Spleen (tissue), 11 donors: Measurements from ENCODE around the gene GLUL. TPM values are rescaled to one million over a fixed set of nuclear protein-coding genes. Genes with fewer than 3 reads are reported as not detected.
"Not testable (repeated sequence)": the region's sequence is repeated elsewhere in the genome, so short reads cannot be mapped to it uniquely, and the experiment has no call there.

Experiments
- DNase-seq: peaks from one replicate; pipeline ENCODE4 v3.0.0-alpha.2; 2020
- H3K27ac ChIP-seq, 8 donors: fragments of 200-600 bp; sonication (generic) in 7 of 8; 1 replicate in 4 of 8; 2 replicates in 4 of 8; pipeline versions ENCODE4 v1.5.0 to v1.8.0; 2016 to 2021; ENCODE audit warnings: inconsistent platforms in 4 of 8, mild to moderate bottlenecking in 4 of 8, moderate library complexity in 1 of 8
- H3K27me3 ChIP-seq, 7 donors: fragments of 200-600 bp; sonication (generic) in 6 of 7; replicated peaks in 1 of 7; 1 replicate in 4 of 7; 2 replicates in 3 of 7; pipeline versions ENCODE4 v1.5.0 to v1.8.0; 2016 to 2021; ENCODE audit warnings: inconsistent platforms in 3 of 7, mild to moderate bottlenecking in 1 of 7
- H3K36me3 ChIP-seq, 6 donors: fragments of 200-600 bp; sonication (generic) in 5 of 6; 1 replicate in 4 of 6; 2 replicates in 2 of 6; pipeline versions ENCODE4 v1.5.0 to v1.8.0; 2016 to 2021; ENCODE audit warnings: inconsistent platforms in 2 of 6
- H3K4me1 ChIP-seq, 6 donors: fragments of 200-600 bp; sonication (generic) in 5 of 6; 1 replicate in 3 of 6; 2 replicates in 3 of 6; pipeline versions ENCODE4 v1.5.0 to v1.8.0; 2016 to 2021; ENCODE audit warnings: inconsistent platforms in 3 of 6
- H3K4me3 ChIP-seq, 8 donors: fragments of 200-600 bp; sonication (generic) in 7 of 8; 1 replicate in 4 of 8; 2 replicates in 4 of 8; pipeline versions ENCODE4 v1.5.0 to v1.8.0; 2016 to 2021; ENCODE audit warnings: inconsistent platforms in 4 of 8, mild to moderate bottlenecking in 4 of 8, moderate library complexity in 2 of 8
- H3K9me3 ChIP-seq, 8 donors: fragments of 200-600 bp; sonication (generic) in 7 of 8; 1 replicate in 4 of 8; 2 replicates in 4 of 8; pipeline versions ENCODE4 v1.5.0 to v1.8.0; 2016 to 2021; ENCODE audit warnings: inconsistent platforms in 4 of 8
- POLR2A ChIP-seq, 3 donors: fragments of 450-650 bp; IDR thresholded peaks; one replicate each; pipeline ENCODE4 v1.5.1; 2017; ENCODE audit warnings: antibody characterized with exemption in 3 of 3, mild to moderate bottlenecking in 1 of 3
- POLR2AphosphoS5 ChIP-seq, 3 donors: sonication (generic); formaldehyde crosslinking; IDR thresholded peaks; one replicate each; pipeline ENCODE4 v1.5.1; 2017; ENCODE audit warnings: antibody characterized with exemption in 3 of 3
- WGBS, 5 donors: extraction: QIAGEN DNeasy Blood & Tissue Kit in 3 of 5; methylation state at CpG; one replicate each; pipeline versions ENCODE4 v1.1.5 to v1.1.7; 2013 to 2018; 5-methylcytosine and 5-hydroxymethylcytosine counted together
- intact Hi-C: fragments of 100-400 bp; cut with DNase I; formaldehyde crosslinking; loops from one replicate; pipeline ENCODE4 v1.15.0; 2023; ENCODE audit warnings: low total_unique reads
- polyA plus RNA-seq, 3 donors: library from polyadenylated mRNA; stranded (reverse); fragments of 200-250 nt; gene quantifications; one replicate each; pipeline ENCODE4 v1.2.1, GENCODE V29; 2013
- total RNA-seq, 7 donors: library from RNA; depleted of rRNA in 3 of 7; stranded (reverse); fragments of >200 nt in 3 of 7; fragmentation: NEBNext Ultra II Directional in 4 of 7; extraction: Animal tissue kit (Norgen Biotek cat#: 25700) in 4 of 7; gene quantifications; one replicate each; pipeline versions ENCODE4 v1.1.0 to v1.2.1, GENCODE V29; 2016 to 2021
- TF ChIP-seq, protein P1 (sequence below), 11 experiments: fragments of 200-600 bp in 7 of 11; fragments of 450-650 bp in 4 of 11; sonication (generic) in 4 of 11; IDR thresholded peaks in 8 of 11; conservative IDR thresholded peaks in 3 of 11; 1 replicate in 7 of 11; 2 replicates in 4 of 11; pipeline versions ENCODE4 v1.4.0 to v1.8.0; 2016 to 2021; ENCODE audit warnings: antibody characterized with exemption in 11 of 11, inconsistent platforms in 4 of 11, mild to moderate bottlenecking in 1 of 11
- donor health status: healthy with polysubstance abuse.
- donor health status: DM: no; HTN: no; CAD: no; lungs with moderate emphysema.
- donor health status: DM: no; HTN: no; CAD: no.
- donor health status: Bipolar disorder and iron deficiency.
- donor health status: healthy.
- donor health status: DM: no; HTN: no; CAD: no.
- donor health status: DM: yes; HTN: yes; CAD: no.

GLUL gene
- total and polyA plus RNA-seq, 10 donors: 113 to 2,370 (median 1,240) TPM

DNA sequence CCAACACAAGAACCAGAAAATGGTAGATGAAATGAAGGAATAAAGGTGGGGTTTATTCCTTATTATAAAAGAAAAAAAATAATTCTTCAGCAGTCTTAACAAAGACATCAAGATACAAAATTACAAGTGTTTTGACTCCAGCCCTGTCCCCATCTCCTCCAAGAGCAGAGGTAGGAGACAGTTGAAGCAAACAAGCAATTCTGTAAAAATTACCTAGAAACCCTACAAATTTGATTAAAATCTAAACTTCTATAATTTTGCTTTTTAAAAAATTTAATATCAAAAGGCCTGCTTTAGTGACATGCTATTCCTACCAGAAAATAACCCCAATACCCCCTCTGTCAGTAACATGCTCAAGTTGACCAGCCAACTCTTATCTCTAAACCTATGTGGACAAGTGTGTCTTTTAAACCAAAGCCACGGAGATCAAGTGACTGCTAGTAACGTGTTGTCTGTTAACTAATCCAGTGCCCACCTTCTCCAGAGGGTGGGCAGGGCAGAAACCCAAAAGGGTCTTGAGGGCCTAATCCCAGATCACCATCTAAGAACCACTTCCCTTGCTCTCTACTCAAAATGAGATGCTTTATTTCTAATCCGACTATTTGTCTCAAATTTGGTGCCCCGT, 8.4 kb downstream of the GLUL start:
- TF ChIP-seq POLR2AphosphoS5 (IDR thresholded peaks at IDR 0.05) (peak in 1 of 3 donors; percentile 92), POLR2A (IDR thresholded peaks at IDR 0.05) (no peak)
- DNase-seq: no peak
- Histone ChIP-seq H3K36me3 (peaks cover 0 to 74% (median 58%) of the 10 kb centered on the region in 6 donors), H3K4me1 (peaks cover 0 to 30% (median 14%) of the 10 kb centered on the region in 6 donors), H3K27ac (no peak overlapping the region), H3K4me3 (no peak overlapping the region), H3K9me3 (no peaks in the 10 kb centered on the region), H3K27me3 (no peaks in the 10 kb centered on the region)
- intact Hi-C loops: no loop called here
- 86 to 93% (median 91%) methylated on average over 4 of the region's 4 CpGs for WGBS, 5 donors

DNA sequence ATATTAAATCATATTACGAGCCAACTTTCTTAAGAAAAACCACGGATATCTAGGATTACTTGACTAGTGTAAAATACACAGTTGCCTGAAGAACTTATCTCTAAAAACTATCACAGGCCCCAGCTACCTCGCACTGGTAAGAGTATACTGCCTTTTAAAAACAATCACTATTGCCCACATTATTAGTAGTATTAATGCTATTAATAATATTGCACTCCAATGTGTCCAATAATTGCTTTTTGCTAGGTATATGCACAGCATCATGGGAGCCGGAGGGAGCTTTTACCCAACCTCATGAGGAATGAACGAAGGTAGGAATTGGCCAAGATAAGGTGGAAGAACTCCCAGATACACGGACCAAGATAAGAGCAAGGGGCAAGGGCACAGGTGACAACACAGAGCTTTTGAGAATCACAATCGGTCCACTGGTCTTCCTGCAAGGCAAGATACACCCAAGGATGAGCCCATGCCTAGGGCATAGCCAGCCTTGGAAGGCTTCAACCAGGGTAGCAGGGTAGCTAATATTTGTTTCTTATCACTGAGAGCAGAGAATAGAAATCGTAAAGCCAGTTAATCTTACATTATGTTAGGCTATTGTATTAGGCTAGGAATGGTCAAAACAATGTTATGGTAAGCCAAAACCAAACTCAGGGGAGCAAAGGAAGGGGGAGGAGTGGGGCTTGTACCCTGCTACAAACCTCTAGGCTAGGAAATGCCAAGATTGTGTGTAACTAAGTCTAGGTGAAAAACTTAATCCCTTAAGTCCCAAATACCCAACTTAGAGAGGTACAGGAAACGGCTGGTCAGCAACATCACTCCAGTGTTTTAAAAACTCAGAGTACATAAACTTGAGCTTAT, 9.4 kb downstream of the GLUL start:
- Histone ChIP-seq H3K27ac (peak overlapping the region in 2 of 8 donors; percentile 6 to 11), H3K36me3 (peaks cover 0 to 65% (median 50%) of the 10 kb centered on the region in 6 donors), H3K4me1 (peaks cover 0 to 20% (median 5%) of the 10 kb centered on the region in 6 donors), H3K4me3 (no peak overlapping the region), H3K9me3 (no peaks in the 10 kb centered on the region), H3K27me3 (no peaks in the 10 kb centered on the region)
- no peak for TF ChIP-seq POLR2A (IDR thresholded peaks at IDR 0.05)
- TF ChIP-seq POLR2AphosphoS5 (IDR thresholded peaks at IDR 0.05): peak in 2 of 3 donors; percentile 26 to 92
- intact Hi-C loops: no loop called here
- DNase-seq: no peak
- WGBS, 5 donors: 87 to 94% (median 89%) methylated on average over 9 of the region's 9 CpGs

DNA sequence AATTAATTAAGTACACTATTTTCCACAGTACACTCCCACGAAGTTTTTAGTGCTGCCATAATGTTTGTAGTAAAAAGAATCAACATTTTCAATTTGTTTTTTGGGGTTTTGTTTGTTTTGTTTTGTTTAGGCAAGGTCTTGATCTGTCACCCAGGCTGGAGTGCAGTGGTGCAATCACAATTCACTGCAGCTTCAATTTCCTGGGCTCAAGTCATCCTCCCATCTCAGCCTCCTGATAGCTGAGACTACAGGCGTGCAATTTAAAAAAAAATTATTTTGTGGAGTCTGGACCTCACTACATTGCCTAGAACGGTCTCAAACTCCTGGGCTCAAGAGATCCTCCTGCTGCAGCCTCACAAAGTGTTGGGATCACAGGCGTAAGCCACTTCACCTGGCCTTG, 11.4 kb downstream of the GLUL start:
- H3K27ac ChIP-seq: peak overlapping the region in 3 of 8 donors; percentile 32 to 56 (median 39)
- no peaks in the 10 kb centered on the region for H3K9me3 ChIP-seq
- H3K4me1 ChIP-seq: peaks cover 0 to 4% (median 0%) of the 10 kb centered on the region in 6 donors
- no peak for TF ChIP-seq POLR2A (IDR thresholded peaks at IDR 0.05)
- no peak for TF ChIP-seq POLR2AphosphoS5 (IDR thresholded peaks at IDR 0.05)
- TF ChIP-seq, protein P1, sequence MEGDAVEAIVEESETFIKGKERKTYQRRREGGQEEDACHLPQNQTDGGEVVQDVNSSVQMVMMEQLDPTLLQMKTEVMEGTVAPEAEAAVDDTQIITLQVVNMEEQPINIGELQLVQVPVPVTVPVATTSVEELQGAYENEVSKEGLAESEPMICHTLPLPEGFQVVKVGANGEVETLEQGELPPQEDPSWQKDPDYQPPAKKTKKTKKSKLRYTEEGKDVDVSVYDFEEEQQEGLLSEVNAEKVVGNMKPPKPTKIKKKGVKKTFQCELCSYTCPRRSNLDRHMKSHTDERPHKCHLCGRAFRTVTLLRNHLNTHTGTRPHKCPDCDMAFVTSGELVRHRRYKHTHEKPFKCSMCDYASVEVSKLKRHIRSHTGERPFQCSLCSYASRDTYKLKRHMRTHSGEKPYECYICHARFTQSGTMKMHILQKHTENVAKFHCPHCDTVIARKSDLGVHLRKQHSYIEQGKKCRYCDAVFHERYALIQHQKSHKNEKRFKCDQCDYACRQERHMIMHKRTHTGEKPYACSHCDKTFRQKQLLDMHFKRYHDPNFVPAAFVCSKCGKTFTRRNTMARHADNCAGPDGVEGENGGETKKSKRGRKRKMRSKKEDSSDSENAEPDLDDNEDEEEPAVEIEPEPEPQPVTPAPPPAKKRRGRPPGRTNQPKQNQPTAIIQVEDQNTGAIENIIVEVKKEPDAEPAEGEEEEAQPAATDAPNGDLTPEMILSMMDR (IDR thresholded peaks at IDR 0.05 in 8 of 11, conservative IDR thresholded peaks at IDR 0.05 in 3 of 11): no peak
- peaks cover 0 to 45% (median 30%) of the 10 kb centered on the region in 6 donors for H3K36me3 ChIP-seq
- H3K4me3 ChIP-seq: no peak overlapping the region
- DNase-seq: no peak
- no peaks in the 10 kb centered on the region for H3K27me3 ChIP-seq
- WGBS, 5 donors: 82 to 93% (median 89%) methylated on average over 4 of the region's 4 CpGs
- intact Hi-C loops: no loop called here

DNA sequence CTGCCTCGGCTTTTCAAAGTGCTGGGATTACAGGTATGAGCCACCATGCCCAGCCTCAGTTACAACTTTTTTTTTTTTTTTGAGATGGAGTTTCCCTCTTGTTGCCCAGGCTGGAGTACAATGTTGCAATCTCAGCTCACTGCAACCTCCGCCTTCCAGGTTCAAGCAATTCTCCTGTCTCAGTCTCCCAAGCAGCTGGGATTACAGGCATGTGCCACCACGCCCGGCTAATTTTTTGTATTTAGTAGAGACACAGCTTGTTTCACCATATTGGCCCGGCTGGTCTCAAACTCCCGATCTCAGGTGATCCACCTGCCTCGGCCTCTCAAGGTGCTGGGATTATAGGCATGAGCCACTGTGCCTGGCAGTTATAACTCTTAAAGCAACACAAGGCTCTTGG, 11.8 kb downstream of the GLUL start:
- H3K27ac ChIP-seq, intact Hi-C loops, DNase-seq: not testable (repeated sequence)

DNA sequence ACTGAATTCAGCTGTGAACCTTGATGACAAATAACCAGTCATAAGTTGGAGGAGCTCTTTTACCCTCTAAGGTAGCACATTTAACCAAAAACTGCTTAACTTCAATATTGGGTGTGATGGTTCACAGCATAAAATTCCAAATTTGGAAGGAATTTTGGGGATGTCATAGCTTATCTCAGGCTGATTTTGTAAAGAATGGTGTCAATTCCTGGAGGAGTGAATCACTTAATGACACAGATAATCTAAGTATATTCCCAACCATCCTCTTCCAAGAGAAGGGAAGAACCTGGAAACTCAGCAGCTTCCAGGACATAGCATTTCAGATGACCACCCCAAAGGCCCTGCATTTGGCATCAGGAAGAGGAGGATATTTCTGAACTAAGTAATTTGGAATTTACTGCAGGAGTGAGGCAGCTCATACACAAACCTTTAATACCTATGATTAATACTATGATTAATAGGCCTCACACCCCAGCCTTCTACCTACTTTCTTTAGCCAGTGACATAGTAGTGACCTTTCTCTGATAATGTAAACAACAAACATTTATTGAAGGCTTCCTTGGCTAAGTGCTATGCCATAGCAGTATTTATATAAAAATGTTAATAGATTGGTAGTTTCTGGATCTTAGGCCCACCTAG, 14.5 kb downstream of the GLUL start:
- Histone ChIP-seq H3K27me3 (no peaks in the 10 kb centered on the region), H3K27ac (no peak overlapping the region), H3K36me3 (peaks cover 0 to 13% (median 2%) of the 10 kb centered on the region in 6 donors), H3K9me3 (no peaks in the 10 kb centered on the region), H3K4me1 (no peaks in the 10 kb centered on the region), H3K4me3 (no peak overlapping the region)
- intact Hi-C loops: no loop called here
- no peak for DNase-seq
- TF ChIP-seq POLR2A (IDR thresholded peaks at IDR 0.05) (no peak), POLR2AphosphoS5 (IDR thresholded peaks at IDR 0.05) (no peak)
- TF ChIP-seq, protein P1 (IDR thresholded peaks at IDR 0.05 in 8 of 11, conservative IDR thresholded peaks at IDR 0.05 in 3 of 11): no peak

More for the DNA sequence above, 11.8 kb downstream of the GLUL start:
- not testable (repeated sequence) for H3K4me3 ChIP-seq, H3K9me3 ChIP-seq, H3K4me1 ChIP-seq, H3K27me3 ChIP-seq
- H3K36me3 ChIP-seq: peaks cover 0 to 41% (median 27%) of the 10 kb centered on the region in 6 donors
- 88 to 95% (median 94%) methylated on average over 7 of the region's 7 CpGs for WGBS, 5 donors
